HG02938 (cell line): Measurements from ENCODE around the gene CGRRF1.

Source experiments
- ATAC-seq: cut with Tn5 transposase; IDR thresholded peaks from one replicate; pipeline ENCODE4 v1.9.1; 2021; ENCODE audit warnings: mild to moderate bottlenecking, moderate library complexity; ENCODE audit not compliant: unreplicated experiment

Gene CGRRF1

GRCh38 chr14:54489318-54489683 is 20.4 kb upstream of the CGRRF1 start:
- ATAC-seq = peak; percentile 19

- ATAC-seq = no peak
Measured at GRCh38 chr14:54489731-54490444, 19.8 kb upstream of the CGRRF1 start.

- ATAC-seq = no peak
Measured at GRCh38 chr14:54490445-54491175, 19.1 kb upstream of the CGRRF1 start.

- ATAC-seq = no peak
Measured at GRCh38 chr14:54493293-54493692, 16.4 kb upstream of the CGRRF1 start.

GRCh38 chr14:54497224-54497623 is 12.5 kb upstream of the CGRRF1 start:
- no peak for ATAC-seq

GRCh38 chr14:54498095-54498531 is 11.6 kb upstream of the CGRRF1 start:
- no peak for ATAC-seq

- no peak for ATAC-seq
Measured at GRCh38 chr14:54498579-54498978, 11.1 kb upstream of the CGRRF1 start.

GRCh38 chr14:54500744-54501143 is 9.0 kb upstream of the CGRRF1 start:
- no peak for ATAC-seq

- no peak for ATAC-seq
Measured at GRCh38 chr14:54501480-54501879, 8.2 kb upstream of the CGRRF1 start.

- no peak for ATAC-seq
Measured at GRCh38 chr14:54502602-54503001, 7.1 kb upstream of the CGRRF1 start.

- no peak for ATAC-seq
Measured at GRCh38 chr14:54503486-54503885, 6.2 kb upstream of the CGRRF1 start.

GRCh38 chr14:54512393-54512792 is 2.7 kb downstream of the CGRRF1 start:
- ATAC-seq = no peak

- ATAC-seq = no peak
Measured at GRCh38 chr14:54515670-54516069, 6.0 kb downstream of the CGRRF1 start.

GRCh38 chr14:54516709-54517108 is 7.0 kb downstream of the CGRRF1 start:
- no peak for ATAC-seq

- ATAC-seq = no peak
Measured at GRCh38 chr14:54524410-54524809, 14.7 kb downstream of the CGRRF1 start.

- ATAC-seq = no peak
Measured at GRCh38 chr14:54528973-54529372, 19.3 kb downstream of the CGRRF1 start.

- ATAC-seq = no peak
Measured at GRCh38 chr14:54529811-54530210, 20.1 kb downstream of the CGRRF1 start.

GRCh38 chr14:54532111-54533012 is 22.7 kb downstream of the CGRRF1 start:
- peak; percentile 83 for ATAC-seq

GRCh38 chr14:54533100-54533499 is 23.4 kb downstream of the CGRRF1 start:
- no peak for ATAC-seq

GRCh38 chr14:54535126-54535525 is 25.4 kb downstream of the CGRRF1 start:
- ATAC-seq = no peak

GRCh38 chr14:54535646-54536045 is 25.9 kb downstream of the CGRRF1 start:
- ATAC-seq = no peak
